PC-3 (cell line): ENCODE results near the gene BDKRB1. TPM values are rescaled to one million over a fixed set of nuclear protein-coding genes. Genes with fewer than 3 reads are reported as not detected.

Experiments
- ATAC-seq: fragments of 200-7000 bp; cut with Tn5 transposase; 2 replicates; pipeline ENCODE4 v1.9.1; 2020; ENCODE audit warnings: mild to moderate bottlenecking, moderate library complexity
- BruUV-seq: library from RNA; stranded (reverse); fragments of 400-500 nt; replicated peaks from 2 replicates; lab custom pipeline; 2021; lab: Mats Ljungman, UMichigan
- CTCF ChIA-PET: fragments of 300-600 bp; sonication (Branson Sonifier 250); formaldehyde crosslinking; loops from one replicate; lab custom pipeline; 2022; ENCODE audit warnings: antibody characterized with exemption; lab: Charles Lee
- POLR2A ChIA-PET: fragments of 300-600 bp; sonication (Branson Sonifier 250); formaldehyde crosslinking; loops from one replicate; lab custom pipeline; 2022; ENCODE audit warnings: antibody characterized with exemption; ENCODE audit not compliant: unreplicated experiment; lab: Charles Lee
- DNase-seq: peaks from one replicate; pipeline ENCODE4 v3.0.0-alpha.2; 2015
- H2AFZ ChIP-seq: fragments of 300-600 bp; sonication (generic); 2 replicates; pipeline ENCODE4 v1.6.0; 2016; ENCODE audit warnings: antibody characterized with exemption, low read length
- H3F3A ChIP-seq: fragments of 300-600 bp; sonication (generic); one replicate; pipeline ENCODE4 v1.6.0; 2017; ENCODE audit warnings: antibody characterized with exemption, low read length, control low read depth, mild to moderate bottlenecking; ENCODE audit not compliant: unreplicated experiment
- H3K27ac ChIP-seq: fragments of 300-600 bp; sonication (generic); 2 replicates; pipeline ENCODE4 v1.5.1; 2016; ENCODE audit warnings: mild to moderate bottlenecking, low read length
- H3K27me3 ChIP-seq: fragments of 300-600 bp; sonication (generic); 2 replicates; pipeline ENCODE4 v1.6.1; 2016; ENCODE audit warnings: low read length, mixed read lengths
- H3K36me3 ChIP-seq: fragments of 300-600 bp; sonication (generic); 2 replicates; pipeline ENCODE4 v1.6.1; 2016; ENCODE audit warnings: low read depth, mixed run types, low read length, mixed read lengths
- H3K4me1 ChIP-seq: fragments of 300-600 bp; sonication (generic); 2 replicates; pipeline ENCODE4 v1.5.1; 2016; ENCODE audit warnings: low read length; ENCODE audit not compliant: insufficient read depth
- H3K4me2 ChIP-seq: fragments of 300-600 bp; sonication (generic); 2 replicates; pipeline ENCODE4 v1.6.0; 2016; ENCODE audit warnings: low read length
- H3K4me3 ChIP-seq: fragments of 300-600 bp; sonication (generic); 2 replicates; pipeline ENCODE4 v1.5.1; 2016; ENCODE audit warnings: mild to moderate bottlenecking, low read length, mixed read lengths
- H3K79me2 ChIP-seq: fragments of 300-600 bp; sonication (generic); 2 replicates; pipeline ENCODE4 v1.6.1; 2017; ENCODE audit warnings: low read length, mixed read lengths
- H3K9ac ChIP-seq: fragments of 300-600 bp; sonication (generic); 2 replicates; pipeline ENCODE4 v1.6.0; 2016; ENCODE audit warnings: mild to moderate bottlenecking, low read length
- H3K9me2 ChIP-seq: fragments of 300-600 bp; sonication (generic); replicated peaks from 2 replicates; pipeline ENCODE4 v1.6.1; 2016; ENCODE audit warnings: mixed run types, low read length, mixed read lengths
- H3K9me3 ChIP-seq: fragments of 300-600 bp; sonication (generic); 2 replicates; pipeline ENCODE4 v1.6.1; 2016; ENCODE audit warnings: low read length, mixed read lengths
- H4K20me1 ChIP-seq: fragments of 300-600 bp; sonication (generic); 2 replicates; pipeline ENCODE4 v1.6.1; 2016; ENCODE audit warnings: low read length, mixed read lengths
- CTCF ChIP-seq: fragments of 300-600 bp; sonication (generic); conservative IDR thresholded peaks from 2 replicates; pipeline ENCODE4 v1.5.1; 2017; ENCODE audit warnings: antibody characterized with exemption, low read depth, mild to moderate bottlenecking, low read length
- EZH2 ChIP-seq: fragments of 300-600 bp; sonication (generic); IDR thresholded peaks from one replicate; pipeline ENCODE4 v1.6.1; 2017; ENCODE audit warnings: antibody characterized with exemption, mild to moderate bottlenecking, low read length; ENCODE audit not compliant: unreplicated experiment
- EZH2phosphoT487 ChIP-seq: fragments of 300-600 bp; sonication (generic); IDR thresholded peaks from 2 replicates; pipeline ENCODE4 v1.6.1; 2018; ENCODE audit warnings: mild to moderate bottlenecking, antibody characterized with exemption, low read length, borderline replicate concordance
- intact Hi-C: fragments of 100-400 bp; cut with micrococcal nuclease; formaldehyde crosslinking; loops from 2 replicates; pipeline ENCODE4 v1.9.0; 2023
- total RNA-seq: library from RNA; depleted of rRNA; stranded (reverse); fragments of >200 nt; gene quantifications from 2 replicates; pipeline ENCODE4 v1.2.3, GENCODE V29; 2014

Gene BDKRB1
- total RNA-seq, 1 experiment from 2014 or later: 0.69 TPM

GRCh38 chr14:96232506-96232905 is 23.5 kb upstream of the BDKRB1 start:
- TF ChIP-seq CTCF (no peak), EZH2 (no peak), EZH2phosphoT487 (no peak)
- CTCF ChIA-PET: no interaction called here

GRCh38 chr14:96233661-96234060 is 22.3 kb upstream of the BDKRB1 start:
- H3K9me3 ChIP-seq: no peaks in the 10 kb centered on the region
- CTCF ChIA-PET: no interaction called here
- H3K4me2 ChIP-seq: no peak overlapping the region
- POLR2A ChIA-PET: interaction anchor here (0.6 kb wide), 1 partner anchor 114 kb away, joined by 3 read pairs; no protein-coding TSS in a partner anchor
- H3K4me3 ChIP-seq: no peak overlapping the region
- DNase-seq: no peak
- TF ChIP-seq CTCF: no peak
- TF ChIP-seq EZH2: no peak
- TF ChIP-seq EZH2phosphoT487: no peak
- no peaks in the 10 kb centered on the region for H3K4me1 ChIP-seq
- H3K9ac ChIP-seq: no peak overlapping the region
- no peak overlapping the region for H2AFZ ChIP-seq
- H3K27me3 ChIP-seq: peaks cover 52% of the 10 kb centered on the region
- no peaks in the 10 kb centered on the region for H3K9me2 ChIP-seq
- BruUV-seq: no TSS peak
- no peaks in the 10 kb centered on the region for H4K20me1 ChIP-seq
- intact Hi-C loops: no loop called here
- H3K27ac ChIP-seq: no peak overlapping the region
- H3K36me3 ChIP-seq: no peaks in the 10 kb centered on the region
- ATAC-seq: no peak
- H3K79me2 ChIP-seq: no peaks in the 10 kb centered on the region
- no peaks in the 10 kb centered on the region for H3F3A ChIP-seq

More at GRCh38 chr14:96232506-96232905, 23.5 kb upstream of the BDKRB1 start:
- H3K9me3 ChIP-seq: no peaks in the 10 kb centered on the region
- no peak for DNase-seq
- POLR2A ChIA-PET: no interaction called here
- no peak overlapping the region for H3K4me3 ChIP-seq
- no peaks in the 10 kb centered on the region for H4K20me1 ChIP-seq
- H3K27ac ChIP-seq: no peak overlapping the region
- no peak overlapping the region for H2AFZ ChIP-seq
- H3K27me3 ChIP-seq: peaks cover 40% of the 10 kb centered on the region
- ATAC-seq: no peak
- no peak overlapping the region for H3K9ac ChIP-seq
- H3F3A ChIP-seq: no peaks in the 10 kb centered on the region
- no peaks in the 10 kb centered on the region for H3K9me2 ChIP-seq
- H3K4me1 ChIP-seq: no peaks in the 10 kb centered on the region
- no peaks in the 10 kb centered on the region for H3K79me2 ChIP-seq
- no TSS peak for BruUV-seq
- intact Hi-C loops: no loop called here
- H3K4me2 ChIP-seq: no peak overlapping the region
- H3K36me3 ChIP-seq: no peaks in the 10 kb centered on the region

- no peak for DNase-seq
- BruUV-seq: no TSS peak
- Histone ChIP-seq H3K4me1 (no peaks in the 10 kb centered on the region), H3K36me3 (no peaks in the 10 kb centered on the region), H3K9ac (no peak overlapping the region), H3K4me3 (no peak overlapping the region), H2AFZ (no peak overlapping the region), H3K9me2 (no peaks in the 10 kb centered on the region), H4K20me1 (no peaks in the 10 kb centered on the region), H3K9me3 (no peaks in the 10 kb centered on the region), H3K27me3 (peaks cover 57% of the 10 kb centered on the region), H3K4me2 (no peak overlapping the region), H3K27ac (no peak overlapping the region), H3K79me2 (no peaks in the 10 kb centered on the region), H3F3A (no peaks in the 10 kb centered on the region)
- intact Hi-C loops: no loop called here
- TF ChIP-seq EZH2phosphoT487 (no peak), EZH2 (no peak), CTCF (no peak)
- no peak for ATAC-seq
- CTCF ChIA-PET: no interaction called here
- POLR2A ChIA-PET: no interaction called here
These were observed 20.6 kb upstream of the BDKRB1 start for GRCh38 chr14:96235426-96235825.
